ENCODE results near the gene SLC44A5. TPM values are rescaled to one million over a fixed set of nuclear protein-coding genes. Genes with fewer than 3 reads are reported as not detected.
"Not testable (repeated sequence)": the region's sequence is repeated elsewhere in the genome, so short reads cannot be mapped to it uniquely, and the experiment has no call there.

The SLC44A5 gene
- total RNA-seq, 1 donor from 2014 or later, result 0.43 TPM

- no peak for DNase-seq (ENCODE audit: low spot score)
Observed at GRCh38 chr1:75275631-75276030, 335.3 kb downstream of the SLC44A5 start.

DNA sequence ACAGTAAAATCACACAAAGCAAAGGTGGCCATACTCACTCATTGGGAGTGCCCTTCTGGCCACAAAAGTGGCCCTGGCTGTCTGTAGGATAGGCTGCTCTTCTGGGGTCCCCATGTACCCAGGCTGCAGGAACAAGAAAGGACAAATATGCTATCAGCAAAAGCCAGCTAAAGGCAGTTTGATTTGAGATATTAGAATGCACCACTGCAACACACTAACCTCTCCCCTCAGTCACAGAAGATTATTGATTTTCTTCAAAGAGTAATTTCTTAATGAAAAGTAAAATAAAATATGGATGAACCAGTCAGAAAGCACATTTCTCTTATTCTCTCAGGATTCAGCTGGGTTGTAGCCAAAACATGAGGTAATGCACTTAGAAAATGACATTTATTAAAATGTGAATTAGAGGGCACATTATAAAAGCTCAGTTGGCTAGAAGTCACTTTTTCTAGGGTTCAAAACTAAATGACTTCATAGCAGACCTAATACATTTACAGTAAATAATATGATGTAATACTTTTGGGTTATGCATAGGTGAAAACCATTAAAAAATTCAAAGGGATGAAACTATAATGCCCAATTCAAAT is 335.9 kb downstream of the SLC44A5 start:
- no peak for DNase-seq (ENCODE audit: low spot score)

DNA sequence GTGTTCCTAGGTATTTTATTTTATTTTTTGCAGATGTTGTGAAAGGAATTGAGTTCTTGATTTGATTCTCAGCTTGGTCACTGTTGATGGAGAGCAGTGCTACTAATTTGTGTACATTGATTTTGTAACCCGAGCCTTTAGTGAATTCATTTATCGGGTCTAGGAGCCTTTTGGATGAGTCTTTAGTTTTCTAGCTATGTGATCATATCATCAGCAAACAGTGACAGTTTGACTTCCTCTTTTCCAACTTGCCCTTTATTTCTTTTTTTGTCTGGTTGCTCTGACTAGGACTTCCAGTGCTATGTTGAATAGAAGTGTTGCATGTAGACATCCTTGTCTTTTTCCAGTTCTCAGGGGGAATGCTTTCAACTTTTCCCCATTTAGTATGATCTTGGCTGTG is 337.8 kb downstream of the SLC44A5 start:
- no peak for DNase-seq (ENCODE audit: low spot score)

GRCh38 chr1:75265792-75266191 is 345.1 kb downstream of the SLC44A5 start:
- DNase-seq (ENCODE audit: low spot score), result no peak

GRCh38 chr1:75264112-75264511 is 346.8 kb downstream of the SLC44A5 start:
- DNase-seq (ENCODE audit: low spot score), result no peak

- not testable (repeated sequence) for DNase-seq (ENCODE audit: low spot score)
Observed at GRCh38 chr1:75263616-75264015, 347.3 kb downstream of the SLC44A5 start.

DNA sequence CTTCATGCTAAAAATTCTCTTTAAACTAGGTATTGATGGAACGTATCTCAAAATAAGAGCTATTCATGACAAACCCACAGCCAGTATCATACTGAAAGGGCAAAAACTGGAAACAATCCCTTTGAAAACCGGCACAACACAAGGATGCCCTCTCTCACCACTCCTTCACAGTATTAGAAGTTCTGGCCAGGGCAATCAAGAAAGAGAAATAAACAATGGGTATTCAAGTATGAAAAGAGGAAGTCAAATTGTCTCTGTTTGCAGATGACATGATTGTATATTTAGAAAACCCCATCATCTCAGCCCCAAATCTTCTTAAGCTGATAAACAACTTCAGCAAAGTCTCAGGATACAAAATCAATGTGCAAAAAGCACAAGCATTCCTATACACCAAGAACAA is 349.0 kb downstream of the SLC44A5 start:
- not testable (repeated sequence) for DNase-seq (ENCODE audit: low spot score)

DNA sequence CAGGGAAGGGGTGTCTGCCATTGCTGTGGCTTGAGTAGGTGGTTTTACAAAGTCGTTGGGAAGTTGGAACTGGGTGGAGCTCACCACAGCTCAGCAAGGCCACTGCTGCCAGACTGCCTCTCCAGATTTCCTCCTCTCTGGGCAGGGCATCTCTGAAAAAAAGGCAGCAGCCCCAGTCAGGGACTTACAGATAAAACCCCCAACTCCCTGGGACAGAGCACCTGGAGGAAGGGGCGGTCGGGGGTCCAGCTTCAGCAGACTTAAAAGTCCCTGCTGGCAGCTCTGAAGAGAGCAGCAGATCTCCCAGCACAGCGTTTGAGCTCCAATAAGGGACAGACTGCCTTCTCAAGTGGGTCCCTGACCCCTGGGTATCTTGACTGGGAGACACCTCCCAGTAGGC is 352.6 kb downstream of the SLC44A5 start:
- no peak for DNase-seq (ENCODE audit: low spot score)

DNA sequence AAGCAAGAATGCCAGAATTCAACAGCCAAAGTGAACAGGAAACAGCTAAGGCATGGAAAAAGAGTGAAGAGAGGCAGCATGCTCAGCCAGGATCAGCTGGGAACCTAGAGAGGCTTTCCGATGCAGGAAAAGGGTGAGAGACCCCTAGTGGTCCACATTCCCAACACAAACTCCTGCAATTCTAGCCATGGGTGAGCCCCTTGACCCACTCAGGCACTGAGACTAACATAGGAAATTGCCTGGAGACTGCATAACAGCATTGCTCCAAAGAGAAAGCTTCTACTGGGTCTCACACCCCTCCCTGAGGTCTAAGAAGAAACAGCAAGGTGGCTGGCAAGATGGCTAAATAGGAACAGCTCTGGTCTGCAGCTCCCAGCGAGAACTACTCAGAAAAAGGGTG is 353.5 kb downstream of the SLC44A5 start:
- no peak for DNase-seq (ENCODE audit: low spot score)

DNA sequence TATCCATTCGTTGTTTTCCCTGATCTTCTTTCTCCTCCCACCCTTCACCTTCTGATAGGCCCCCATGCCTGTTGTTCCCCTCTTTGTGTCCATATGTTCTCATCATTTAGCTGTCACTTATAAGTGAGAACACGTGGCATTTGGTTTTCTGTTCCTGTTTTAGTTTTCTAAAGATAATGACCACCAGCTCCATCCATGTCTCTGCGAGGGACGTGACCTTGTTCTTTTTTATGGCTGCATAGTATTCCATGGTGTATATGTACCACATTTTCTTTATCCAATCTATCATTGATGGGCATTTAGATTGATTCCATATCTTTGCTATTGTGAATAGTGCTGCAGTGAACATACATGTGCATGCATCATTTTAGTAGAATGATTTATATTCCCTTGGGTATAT is 360.8 kb downstream of the SLC44A5 start:
- DNase-seq (ENCODE audit: low spot score), result not testable (repeated sequence)

DNA sequence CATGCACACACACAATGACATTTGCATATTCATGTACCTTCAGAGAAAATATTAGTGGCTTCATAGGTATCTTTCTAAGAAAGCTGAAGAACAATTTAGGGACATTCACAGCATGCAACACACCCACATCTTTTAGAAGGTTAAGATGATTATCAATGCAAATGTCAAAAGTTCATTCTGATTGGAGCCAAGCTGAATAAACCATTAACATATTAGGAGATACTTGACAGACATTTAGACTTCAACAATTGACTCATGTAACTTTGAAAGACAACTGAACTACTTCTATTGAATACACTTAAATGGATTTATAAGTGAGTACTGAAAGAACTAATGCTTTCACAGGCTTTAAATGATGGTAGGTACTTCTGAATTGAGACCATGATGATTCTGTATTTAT is 365.7 kb downstream of the SLC44A5 start:
- DNase-seq (ENCODE audit: low spot score), result no peak

- DNase-seq (ENCODE audit: low spot score), result no peak
Observed at GRCh38 chr1:75243124-75243523, 367.8 kb downstream of the SLC44A5 start.

DNA sequence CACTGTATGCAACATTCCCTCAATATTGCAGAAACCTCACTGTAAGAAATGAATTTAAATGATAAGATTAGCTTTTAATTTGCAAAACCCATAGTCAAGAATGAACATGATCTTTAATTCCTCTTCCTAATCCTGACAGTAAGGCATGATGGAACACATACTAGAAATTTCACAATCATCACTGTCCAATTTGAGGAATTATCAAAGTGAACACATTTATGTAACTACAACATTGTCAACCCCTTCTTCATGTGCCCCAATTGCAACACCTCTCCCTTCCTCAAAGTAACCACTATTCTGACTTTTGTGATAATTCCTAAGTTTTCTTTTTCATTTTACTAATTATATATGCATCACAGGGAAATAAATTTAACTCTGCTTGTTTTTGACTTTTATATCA is 373.6 kb downstream of the SLC44A5 start:
- DNase-seq (ENCODE audit: low spot score), result no peak

- no peak for DNase-seq (ENCODE audit: low spot score)
Observed at GRCh38 chr1:75234562-75234961, 376.4 kb downstream of the SLC44A5 start.

DNA sequence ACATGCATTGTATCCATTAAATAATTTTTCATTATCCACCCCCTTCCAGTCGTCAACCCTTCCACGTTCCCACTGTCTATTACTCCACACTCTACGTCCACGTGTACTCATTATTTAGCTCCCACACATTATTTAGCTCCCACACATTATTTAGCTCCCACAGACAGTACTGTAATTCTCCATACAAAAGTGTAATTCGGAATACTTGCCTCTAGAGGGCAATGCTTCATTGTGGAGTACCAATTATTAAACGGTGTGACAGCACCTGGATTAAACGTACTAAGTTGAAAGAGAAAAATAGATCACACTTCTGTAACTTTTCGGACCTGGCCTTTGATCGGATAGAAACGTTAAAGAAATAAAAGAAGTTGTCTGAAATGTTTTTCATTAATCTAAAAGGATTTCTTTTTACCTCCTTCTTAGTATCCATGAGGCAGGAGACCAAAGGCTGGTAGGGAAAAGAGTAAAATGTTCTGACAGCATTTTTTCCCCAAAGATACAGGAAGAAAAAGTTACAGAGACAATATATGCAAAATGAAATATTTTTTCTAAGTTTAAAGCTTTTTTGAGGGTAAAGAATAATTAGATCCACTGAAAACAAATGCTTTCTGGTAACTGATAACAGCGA is 377.5 kb downstream of the SLC44A5 start:
- DNase-seq (ENCODE audit: low spot score), result no peak

- DNase-seq (ENCODE audit: low spot score), result no peak
Observed at GRCh38 chr1:75220072-75220471, 390.8 kb downstream of the SLC44A5 start.

DNA sequence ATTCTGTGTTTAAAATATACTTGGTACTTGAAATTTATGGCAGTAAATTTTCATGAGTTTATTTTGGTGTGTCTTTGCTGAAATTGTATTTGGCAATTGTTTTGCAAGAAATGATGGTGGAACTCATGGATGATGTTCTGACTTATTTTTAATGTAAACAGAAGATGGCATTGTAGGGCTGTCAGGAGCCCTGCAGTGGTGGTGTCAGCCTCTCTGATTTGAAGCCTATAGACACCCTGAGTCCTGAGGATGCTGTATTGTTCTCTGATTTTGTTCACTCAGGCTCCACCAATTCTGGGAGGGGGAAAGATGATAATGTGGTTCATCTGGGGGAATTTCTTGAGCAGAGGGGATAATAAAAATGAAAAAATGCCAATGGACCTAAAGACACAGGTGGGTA is 396.9 kb downstream of the SLC44A5 start:
- DNase-seq (ENCODE audit: low spot score), result no peak

DNA sequence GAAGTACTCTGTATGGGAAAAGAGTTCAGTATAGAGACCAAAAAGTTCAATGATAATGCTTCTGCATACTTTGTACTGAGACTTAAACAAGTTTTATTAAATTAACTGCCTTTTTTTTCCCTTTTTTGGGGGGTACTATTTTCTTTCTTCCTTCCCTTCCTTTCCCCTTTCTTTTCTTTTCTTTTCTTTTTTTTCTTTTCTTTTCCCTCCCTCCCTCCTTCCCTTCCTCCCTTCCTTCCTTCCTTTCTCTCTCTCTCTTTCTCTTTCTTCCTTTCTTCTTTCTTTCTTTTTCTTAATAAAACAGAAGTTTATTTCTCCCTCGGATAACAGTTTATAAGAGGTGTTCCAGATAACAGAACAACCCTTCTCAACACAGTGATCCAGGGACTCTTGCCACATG is 399.3 kb downstream of the SLC44A5 start:
- DNase-seq (ENCODE audit: low spot score), result no peak

- DNase-seq (ENCODE audit: low spot score), result no peak
Observed at GRCh38 chr1:75208862-75209261, 402.1 kb downstream of the SLC44A5 start.

GRCh38 chr1:75203415-75204277 is 407.3 kb downstream of the SLC44A5 start:
- no peak for DNase-seq (ENCODE audit: low spot score)

DNA sequence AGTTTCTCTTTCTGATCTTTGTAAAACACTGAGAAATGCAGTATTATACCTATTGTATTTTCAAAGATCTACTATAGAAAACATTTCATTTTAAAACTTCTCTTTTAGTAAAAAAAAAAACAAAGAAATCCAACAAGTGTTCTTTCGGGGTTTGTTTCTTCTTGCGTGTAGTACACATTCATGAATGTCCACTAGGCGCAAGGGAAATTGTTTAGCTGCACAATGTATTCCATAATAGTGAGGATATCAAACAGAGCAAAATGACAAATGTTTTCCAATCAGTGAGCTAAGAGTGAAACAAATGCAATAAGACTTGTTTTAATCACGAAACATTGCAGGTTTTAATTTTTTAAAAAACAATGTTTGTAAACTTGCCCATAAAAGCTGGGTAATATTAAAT is 408.2 kb downstream of the SLC44A5 start:
- DNase-seq (ENCODE audit: low spot score), result no peak

DNA sequence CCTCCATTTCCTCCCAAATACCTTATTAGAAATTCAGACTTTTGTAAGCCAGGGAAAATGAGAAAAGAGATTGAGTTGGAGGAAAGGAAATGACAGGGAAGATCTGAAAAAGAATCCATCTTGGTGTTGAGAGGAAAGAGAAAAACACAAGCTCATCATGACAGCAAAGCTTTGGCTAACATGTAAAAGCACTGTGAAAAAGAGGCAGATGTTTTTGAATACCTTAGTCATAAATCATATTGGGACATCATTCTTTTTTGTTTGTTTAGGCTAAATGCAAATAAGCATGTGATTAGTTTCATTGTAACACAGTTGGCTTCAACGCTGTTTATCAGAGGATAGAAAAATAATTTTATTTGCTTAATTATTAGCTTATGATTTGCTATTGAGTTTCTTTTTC is 412.2 kb downstream of the SLC44A5 start:
- DNase-seq (ENCODE audit: low spot score), result no peak

- DNase-seq (ENCODE audit: low spot score), result no peak
Observed at GRCh38 chr1:75198163-75198562, 412.8 kb downstream of the SLC44A5 start.
